CD4-positive, alpha-beta T cell treated with Interleukin-17A for 4 hours (primary cell): Measurements from ENCODE around the gene TARP.

Source experiments
- DNase-seq: peaks from one replicate; pipeline ENCODE4 v3.0.0-alpha.2; 2020; ENCODE audit warnings: mixed read lengths

TARP gene

DNA sequence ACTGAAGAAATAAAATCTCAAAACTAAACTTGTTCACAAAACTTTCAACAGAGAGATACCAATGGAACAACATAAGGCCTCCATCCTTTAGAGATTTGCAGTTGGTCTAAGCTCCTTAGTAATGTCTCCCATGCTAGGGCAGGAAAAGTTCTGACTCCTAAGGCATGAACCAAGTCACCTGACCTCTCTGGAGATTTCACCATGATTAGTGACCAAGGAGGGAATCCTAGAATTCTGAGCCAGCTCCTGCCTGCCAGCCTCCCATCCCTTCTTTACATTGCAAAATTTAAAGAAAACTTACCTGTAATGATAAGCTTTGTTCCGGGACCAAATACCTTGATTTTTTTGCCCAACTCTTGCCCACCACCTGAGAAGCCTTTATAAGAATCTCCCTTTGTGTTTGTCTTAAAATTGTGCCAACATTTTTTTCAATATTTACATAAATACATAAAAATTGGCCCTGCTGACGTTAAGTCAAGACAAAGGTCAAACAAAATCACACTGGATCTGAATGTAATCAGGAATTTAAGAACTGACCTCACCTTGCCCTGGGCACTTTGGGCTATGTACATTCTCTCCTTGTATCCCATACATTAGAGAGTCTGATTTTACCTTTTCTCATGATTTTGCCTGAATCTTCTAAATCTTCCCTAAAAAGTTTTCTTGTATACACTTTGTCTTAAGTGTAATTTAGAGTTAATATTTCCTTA lies at the start of gene TARP:
TARP (minus strand) TSS at position 351 of the 710 bp plus-strand sequence.
- no peak for DNase-seq

DNA sequence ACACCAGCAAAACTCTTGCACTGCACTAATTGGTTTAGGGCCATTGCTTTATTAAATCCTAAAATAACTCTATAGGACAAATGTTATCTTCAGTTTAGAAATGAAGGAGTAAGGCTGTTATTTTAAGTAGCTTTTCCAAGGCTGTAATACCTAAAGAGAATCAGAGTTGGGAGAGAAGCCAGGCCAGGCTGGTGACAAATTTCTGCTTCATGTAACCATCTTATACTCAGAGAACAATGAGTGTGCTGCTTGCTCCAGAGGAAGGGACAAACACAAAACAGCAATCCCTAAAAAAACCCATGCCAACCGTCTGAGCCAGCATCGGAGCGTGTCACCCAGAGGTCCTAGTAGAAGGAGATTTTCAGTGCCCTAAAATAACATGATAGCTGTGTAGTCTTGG lies 49.7 kb upstream of the TARP start:
- DNase-seq, result no peak

DNA sequence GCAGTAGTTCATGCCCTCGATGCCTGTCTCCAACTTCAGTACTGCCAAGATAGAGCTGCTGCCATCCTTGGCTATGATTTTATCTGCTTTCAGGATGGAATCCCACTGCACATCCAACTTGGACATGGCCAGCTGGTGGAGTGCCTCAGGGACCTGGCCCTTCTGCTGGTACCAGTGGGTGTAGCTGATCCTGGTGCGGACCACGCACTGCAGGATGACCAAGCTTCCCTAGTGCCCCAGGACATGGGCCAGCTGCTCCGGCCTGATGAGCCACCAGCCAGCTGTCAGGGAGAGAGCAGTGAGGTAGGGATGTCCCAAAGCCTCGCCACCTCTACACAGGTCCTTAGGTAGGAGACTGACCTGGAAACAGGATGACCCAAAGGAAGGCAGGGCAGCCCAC lies 49.0 kb upstream of the TARP start:
- no peak for DNase-seq

DNA sequence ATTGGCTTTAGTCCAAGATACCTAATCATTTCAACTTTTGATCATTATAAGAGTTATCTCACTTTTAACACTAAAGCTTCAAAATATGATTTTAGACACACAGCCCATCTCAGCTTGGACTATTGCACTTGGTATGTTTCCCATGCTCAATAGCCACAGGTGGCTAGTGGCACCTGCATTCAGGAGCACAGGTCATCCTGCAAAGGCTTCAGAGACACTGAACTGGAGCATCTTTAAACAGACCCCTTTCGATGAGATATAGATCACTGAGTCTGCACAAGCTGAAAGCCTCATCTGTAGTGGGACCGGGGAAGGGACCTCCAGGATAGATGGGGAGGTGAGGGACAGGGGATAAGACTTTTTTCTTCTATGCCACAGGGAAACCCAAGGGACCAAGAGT lies 48.5 kb upstream of the TARP start:
- DNase-seq, result no peak

DNA sequence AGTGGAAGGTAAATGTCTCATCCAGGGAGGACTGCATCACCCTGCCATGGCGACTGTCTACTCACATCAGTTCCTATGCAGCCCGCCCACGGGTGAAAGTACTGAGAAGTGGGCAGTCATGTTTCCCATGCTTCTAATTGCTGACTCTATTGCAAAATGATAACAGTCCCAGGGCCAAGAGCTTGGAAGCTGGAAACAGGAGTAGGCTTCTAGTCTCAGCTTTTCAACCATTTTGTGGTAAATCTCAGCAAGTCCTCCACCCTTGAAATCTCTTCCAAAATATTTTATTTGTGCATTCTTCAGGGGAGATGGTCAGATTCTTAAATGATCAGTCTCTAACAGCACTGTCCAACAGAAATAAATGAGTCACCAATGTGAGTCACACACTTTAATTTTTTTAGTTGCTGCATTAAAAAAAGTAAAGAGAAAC lies 48.1 kb upstream of the TARP start:
- no peak for DNase-seq

DNA sequence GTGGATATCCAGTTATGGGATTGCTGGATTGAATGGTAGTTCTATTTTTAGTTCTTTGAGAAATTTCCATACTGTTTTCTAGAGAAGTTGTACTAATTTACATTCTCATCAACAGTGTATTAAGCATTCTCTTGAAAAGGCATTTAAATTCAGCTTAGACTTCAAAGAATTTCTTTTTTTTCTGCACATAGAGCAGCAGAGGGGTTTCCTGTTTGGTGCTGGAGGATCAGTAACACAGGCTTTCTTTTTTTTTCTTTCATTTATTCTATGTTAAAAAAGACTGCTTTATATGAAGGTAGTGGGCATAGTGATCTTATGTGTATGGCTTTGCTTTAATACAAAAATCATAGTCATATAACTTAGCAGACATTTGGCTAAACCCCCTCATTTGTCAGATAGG lies 47.6 kb upstream of the TARP start:
- no peak for DNase-seq

DNA sequence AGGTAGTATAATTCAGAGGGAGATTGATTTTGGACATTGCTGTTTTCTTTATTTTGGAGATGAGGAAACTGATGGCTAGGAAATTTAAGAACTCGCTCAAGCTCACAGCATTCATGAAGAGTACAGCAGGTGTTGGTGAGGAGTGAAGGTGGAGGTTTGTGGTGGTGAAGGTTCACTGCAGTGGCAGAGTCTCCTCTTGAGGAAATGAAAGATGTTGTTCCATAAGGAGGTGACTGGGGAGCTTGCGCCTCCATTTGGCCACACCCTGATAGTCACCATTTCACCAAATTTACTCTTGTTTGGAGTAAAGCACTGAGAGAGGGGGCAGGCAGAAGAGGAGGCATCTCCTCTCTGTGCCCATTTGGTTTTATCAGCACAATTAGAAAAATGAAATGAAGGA lies 46.4 kb upstream of the TARP start:
- no peak for DNase-seq

DNA sequence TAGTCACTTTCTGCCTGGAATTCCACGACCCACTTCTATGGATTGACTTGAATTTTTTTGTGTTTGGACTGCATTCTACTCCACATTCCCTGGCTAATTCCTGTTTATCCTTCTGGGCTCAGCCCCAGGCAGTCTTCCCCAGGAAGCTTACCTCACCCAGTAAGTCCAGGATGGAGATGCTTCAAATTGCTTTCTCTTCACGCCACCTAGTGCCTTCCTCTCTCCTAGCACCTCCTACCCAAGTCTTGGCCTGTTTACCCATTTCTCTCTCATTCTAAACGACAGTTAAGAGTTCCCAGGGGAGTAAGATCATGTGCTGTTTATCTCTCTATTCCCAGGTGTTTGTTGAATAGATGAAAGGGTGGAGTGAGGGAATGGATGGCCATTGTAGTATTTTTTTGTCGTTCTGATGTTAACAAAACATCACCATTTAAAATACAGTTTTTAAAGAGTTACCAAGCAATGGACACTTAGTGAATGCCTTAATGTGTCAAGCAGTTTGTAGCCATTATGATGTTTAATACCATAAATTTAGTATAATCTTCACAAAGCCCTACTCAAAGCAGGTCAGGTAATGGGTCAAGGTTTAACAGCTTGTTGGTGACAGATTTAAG lies 45.5 kb upstream of the TARP start:
- no peak for DNase-seq

DNA sequence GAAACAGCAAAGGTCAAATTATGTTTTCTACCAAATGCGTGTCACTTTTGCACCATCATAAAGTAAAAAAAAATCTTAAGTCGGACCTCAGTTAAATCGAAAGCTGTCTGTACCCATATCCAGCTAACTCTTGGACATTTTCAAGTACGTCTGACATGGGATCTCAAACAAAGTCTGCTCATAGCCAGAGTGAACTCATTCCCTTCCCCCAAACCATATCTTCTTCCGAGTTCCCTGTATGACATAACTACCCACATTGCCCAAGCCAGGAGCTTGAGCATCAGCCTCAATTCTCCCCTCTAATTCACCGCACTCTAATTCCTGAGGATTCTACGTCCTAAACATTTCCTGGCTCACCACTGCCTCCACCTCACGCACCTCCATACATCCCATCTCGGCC lies 44.8 kb upstream of the TARP start:
- DNase-seq, result no peak

DNA sequence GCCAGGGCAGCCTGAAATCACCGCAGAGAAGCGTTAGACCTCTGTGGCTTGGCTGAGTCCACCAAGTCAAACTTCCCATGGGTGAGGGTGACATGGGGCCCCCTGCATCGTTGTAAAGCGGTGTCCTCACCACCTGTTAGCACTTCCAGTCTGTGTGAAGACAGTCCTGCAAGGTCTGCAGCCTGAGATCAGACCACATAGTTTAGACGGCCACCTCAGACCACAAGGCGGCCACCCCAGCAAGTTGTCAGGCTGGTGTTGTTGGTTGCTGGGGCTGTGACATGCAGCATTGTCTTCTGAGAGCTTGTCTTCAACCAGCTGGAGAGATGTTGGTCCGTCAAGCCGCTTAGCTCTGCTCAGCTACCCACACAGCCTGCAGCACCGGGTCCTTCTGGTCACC lies 44.1 kb upstream of the TARP start:
- DNase-seq, result no peak

DNA sequence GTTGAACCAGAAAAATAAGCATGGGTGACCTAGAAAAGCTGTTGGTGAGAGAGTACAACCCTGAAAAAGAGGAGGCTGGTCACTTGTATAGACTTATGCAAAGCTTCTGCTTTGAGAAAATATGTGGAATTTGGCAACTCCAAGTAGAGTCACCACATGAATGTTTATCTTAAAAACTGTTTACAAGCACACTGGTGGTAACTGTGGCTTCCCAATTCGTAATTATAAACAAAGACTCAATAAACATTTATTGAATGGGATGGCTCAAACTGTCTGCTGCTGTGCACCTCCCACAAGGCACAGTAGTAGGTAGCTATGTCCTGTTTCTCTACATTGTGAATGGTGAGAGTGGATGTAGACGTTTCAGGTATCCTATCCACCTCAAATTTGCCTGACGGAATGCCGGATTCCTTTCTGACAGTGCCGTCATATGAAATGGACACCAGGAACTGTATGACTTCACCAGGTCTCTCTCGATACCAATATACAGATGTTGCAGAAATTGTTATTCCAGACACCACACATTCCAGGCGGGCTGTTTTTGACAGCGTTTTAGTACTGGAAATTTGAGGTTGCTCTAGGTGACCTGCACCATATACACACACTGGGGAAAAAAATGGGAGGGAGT lies 43.4 kb upstream of the TARP start:
- DNase-seq, result no peak

DNA sequence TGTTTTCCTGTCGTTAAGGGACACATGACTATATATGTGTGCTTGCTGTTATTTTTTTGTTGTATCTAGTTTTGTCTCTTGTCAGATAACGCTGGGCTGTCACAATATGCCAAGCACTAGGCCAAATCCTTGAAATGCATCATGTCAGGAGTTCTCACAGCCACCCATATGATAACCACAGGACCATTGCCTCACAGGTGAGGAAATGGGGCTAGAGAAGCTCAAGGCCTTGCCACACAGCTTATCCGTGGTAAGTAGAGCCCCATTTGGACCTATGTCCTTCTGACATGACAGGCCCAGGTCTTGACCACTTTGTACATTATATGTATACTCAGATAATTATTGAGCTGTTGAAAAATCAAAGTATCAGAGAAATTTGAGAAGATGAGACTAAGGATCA lies 42.0 kb upstream of the TARP start:
- DNase-seq, result no peak

DNA sequence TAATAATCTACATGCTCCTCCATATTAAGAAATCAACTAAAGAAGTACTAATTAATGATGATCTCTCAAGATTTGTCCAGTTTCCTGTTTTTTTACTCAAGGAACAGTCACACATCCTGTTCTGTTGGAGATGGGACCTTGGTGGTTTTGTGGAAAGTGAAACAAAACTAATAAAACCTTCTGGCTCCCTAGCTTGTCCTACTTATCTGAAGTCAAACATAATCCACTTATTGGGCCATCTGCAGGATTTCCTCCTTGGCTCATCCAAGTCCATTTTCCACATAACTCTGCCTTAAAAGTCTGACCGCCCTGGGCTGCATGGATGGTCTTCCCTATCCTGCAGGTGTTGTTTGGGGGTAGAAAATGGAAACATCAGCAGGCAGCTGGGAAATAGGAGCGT lies 39.4 kb upstream of the TARP start:
- DNase-seq, result no peak

DNA sequence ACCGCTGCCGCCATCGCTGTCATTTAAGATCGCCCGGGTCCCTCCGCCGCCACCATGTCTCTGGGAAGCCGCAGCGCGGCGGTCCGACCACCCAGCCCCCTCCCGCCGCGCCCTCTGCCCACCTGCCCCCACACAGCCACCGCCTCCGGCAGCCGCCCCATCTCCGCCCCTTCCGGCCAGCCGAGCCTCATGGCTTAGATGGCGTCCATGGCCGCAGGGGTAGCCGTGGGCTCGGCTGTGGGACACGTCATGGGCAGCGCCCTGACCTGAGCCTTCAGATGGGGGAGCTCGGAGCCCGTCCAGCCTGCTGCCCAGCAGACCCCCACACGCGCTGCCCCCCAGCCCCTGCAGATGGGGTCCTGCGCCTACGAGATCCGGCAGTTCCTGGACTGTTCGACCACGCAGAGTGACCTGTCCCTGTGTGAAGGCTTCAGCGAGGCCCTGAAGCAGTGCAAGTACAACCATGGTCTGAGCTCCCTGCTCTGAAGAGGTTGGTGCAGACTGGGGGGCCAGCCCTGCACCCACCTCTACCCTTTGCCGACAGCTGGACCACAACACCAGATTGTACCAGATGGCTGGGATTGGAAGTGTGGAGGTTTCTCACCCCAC lies 38.0 kb upstream of the TARP start:
- DNase-seq, result peak; percentile 35

DNA sequence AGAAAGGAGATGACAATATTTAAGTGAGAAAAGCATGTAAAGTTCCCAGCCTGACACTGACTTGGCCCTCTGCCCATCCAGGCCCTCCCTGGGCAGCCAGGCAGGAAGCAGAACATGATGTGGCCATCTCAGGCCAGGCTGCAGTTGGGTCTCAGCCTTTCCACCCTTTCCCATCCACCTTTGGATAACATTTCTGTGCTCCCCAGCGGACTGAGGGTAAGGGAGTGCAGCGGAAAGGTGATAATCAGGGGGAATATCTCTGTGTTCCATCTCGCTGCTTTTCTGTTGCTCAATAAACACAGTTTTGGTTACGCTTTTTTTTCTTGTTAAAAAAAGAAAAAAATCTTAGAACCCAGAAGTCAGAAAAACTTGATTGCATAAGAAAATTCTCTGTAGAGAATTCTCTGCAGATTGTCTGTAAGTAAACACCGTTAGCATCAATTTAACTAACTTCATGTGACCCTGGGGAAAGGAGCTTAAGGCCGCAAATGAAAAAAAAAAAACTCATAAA lies 37.2 kb upstream of the TARP start:
- no peak for DNase-seq

DNA sequence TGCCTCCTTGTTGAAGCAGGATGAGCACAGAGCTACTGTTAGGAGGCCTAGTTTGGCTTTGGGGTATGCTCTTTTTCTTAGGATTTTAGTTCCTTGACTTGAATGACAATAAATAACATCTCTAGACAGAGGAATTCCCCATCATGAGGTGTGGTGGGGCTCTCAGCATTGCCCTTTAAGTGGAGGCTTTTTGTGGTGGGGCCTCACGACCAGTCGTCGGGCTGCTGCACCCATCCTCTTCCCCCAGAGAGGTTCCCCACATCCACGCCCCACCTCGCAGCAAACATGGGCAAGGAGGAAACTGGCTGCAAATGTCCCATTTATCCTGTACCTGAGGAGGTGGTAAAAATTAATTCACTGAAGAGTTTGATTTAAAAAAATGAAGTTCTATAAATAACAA lies 36.1 kb upstream of the TARP start:
- peak; percentile 30 for DNase-seq

DNA sequence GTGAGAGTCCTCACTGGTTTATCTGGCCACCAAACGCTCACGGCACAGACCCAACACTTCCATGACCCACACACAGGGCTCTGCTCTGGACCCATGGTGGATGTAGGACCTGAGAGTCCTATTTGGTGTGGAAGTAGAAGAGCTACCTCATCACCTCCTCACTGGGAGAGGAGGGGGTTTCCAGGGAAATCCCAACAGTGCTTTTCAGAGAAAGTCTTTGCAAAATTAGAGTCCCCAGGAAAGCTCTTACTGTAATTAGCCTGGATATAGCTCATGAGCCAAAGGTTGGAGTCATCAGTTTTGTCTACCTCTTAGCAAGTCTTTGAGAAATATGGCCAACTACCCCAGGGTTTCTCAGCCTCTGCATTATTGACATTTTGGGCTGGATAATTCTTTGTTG lies 34.7 kb upstream of the TARP start:
- DNase-seq, result no peak

DNA sequence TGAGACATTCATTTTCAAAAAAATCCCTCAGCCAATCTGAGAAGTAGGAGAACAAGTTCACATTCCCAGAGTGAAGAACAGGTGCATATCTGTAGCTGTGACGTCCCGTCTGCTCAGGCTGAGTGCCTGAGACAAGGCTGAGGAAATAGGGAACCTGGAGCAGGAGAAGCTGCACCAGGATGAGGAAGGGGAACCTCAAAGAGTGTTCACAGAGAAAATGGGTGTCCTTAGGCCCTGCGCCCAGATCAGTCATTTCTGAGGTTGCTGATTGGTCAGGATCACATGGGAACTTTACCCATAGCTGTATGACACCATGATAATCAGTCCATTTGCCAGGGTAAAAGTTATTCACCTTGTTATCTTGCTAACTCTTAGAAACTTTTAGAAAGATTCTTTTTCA lies 34.2 kb upstream of the TARP start:
- DNase-seq, result no peak

DNA sequence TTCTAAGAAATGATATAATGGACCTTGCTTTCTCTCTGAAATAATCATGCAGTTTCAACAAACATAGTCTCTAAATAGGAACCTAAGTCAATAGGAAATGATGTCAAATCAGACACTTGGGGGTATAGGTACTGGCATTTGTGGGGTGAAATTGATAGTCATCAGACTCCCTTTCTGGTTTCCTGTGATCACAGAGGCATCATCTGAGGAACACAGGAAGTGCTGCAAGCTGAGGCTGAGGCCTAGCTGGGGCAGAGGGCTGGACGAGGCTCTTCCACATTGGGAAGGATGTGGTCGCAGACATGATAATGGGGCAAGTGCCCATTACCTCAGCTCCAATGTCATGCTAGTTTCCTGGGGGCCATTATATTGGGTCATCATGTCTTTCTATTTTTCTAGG lies 33.5 kb upstream of the TARP start:
- peak; percentile 37 for DNase-seq

DNA sequence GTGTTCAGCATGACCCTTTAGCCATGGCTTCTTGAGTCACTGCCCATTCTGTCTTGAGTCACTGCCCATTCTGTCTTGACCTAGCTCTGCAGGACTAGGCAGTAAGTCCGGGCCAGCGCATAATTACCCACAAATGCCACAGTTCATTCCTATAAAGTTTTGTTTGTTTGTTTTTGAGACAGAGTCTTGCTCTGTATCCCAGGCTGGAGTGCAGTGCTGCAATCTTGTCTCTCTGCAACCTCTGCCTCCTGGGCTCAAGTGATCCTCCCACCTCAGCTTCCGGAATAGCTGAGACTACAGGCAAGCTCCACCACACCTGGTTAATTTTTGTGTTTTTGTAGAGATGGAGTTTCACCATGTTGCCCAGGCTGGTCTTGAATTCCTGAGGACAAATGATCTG lies 32.7 kb upstream of the TARP start:
- DNase-seq, result peak; percentile 15

DNA sequence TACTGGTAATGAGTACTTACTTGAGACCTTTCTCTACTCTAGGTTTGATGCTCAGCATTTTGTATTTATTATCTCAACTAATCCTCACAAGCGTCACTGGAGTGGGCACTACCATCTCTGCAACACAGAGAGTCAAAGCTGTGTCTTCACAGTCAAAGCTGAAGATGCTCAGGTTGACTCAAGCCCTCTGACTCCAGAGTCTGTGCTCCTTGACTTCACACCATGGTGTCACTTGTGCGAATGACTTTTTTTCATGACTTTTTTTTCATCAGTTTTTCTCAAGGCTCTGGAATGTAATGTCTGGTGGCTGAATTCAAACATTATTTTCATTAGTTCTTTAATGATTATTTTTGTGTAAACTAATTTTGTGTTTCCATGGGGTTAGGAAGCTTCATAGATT lies 30.4 kb upstream of the TARP start:
- DNase-seq, result no peak

DNA sequence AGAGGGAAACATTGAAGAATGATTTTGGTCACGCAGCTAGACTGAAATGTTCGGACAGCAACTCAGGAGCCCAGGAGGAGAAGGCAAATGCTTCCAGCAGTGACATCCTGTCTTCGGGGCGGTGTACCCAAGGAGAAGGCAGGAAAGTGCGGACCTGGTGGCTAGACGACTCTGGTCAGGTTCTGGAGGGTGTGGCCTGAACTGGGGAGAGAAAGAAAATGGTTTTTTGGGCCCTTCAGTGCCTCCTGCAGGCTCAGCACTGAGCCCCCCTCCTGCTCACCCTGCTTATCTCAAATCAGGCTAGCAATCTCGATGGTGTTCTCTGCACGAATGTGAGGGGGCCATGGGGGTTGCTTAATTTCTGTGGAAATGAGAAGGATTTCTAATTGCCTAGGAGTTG lies 26.7 kb upstream of the TARP start:
- DNase-seq, result peak; percentile 27

DNA sequence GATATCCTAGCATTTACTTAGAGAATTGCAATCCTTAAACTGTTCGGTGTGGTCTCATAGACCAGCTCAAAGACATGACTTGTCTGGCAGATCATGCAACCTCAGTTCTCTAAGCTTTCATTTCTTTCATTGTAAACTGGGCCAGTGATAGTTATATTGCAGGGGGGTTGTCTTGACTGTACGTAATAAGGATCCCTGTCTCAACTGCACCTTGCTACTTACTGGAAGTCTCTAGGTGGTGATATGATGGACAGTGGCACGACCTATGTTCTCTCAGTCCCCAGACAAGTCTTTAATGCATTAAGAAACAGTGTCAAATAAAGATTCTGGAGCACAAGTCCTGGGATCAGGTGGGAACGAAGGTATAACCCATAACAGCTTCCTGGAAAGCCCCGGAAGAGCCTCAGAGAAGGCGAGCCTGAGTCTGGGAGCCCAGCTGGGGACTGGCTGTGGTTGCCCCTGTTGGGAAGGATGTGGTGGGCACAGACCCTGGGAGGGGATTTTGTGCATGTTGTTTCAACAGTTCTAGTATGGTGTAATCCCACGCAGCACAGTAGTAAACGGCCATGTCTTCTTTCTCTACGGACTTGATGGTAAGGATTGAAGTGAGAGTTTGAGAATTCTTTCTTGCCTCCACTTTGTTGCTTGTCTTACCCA lies 26.0 kb upstream of the TARP start:
- no peak for DNase-seq
